Measurements from ENCODE around the gene FHOD1.

The FHOD1 gene

DNA sequence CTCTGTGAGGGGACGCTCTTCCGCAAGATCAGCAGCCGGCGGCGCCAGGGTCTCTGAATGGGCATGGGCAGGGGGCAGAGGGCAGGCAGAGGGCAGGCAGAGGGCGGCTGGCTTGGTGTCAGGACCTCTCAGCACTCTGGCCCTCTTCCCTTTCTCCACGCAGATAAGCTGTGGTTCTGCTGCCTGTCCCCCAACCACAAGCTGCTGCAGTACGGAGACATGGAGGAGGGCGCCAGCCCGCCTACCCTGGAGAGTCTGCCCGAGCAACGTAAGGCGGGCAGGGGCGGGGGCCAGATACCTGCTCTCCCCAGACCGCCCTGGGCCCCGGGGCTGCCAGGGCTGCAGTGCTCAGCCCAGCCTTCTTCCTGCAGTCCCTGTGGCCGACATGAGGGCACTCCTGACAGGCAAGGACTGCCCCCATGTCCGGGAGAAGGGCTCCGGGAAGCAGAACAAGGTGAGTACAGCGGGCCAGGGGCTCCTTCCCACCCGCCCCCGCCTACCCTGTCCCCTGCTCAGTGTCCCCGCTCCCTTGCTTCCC is 44.3 kb downstream of the FHOD1 start:
- Histone ChIP-seq H3K27ac (ENCODE audit: extremely low read depth, low read depth, low read length) (no peak overlapping the region), H3K9me3 (ENCODE audit: control insufficient read depth, insufficient read depth, low read depth, low read length) (no peaks in the 10 kb centered on the region), H3K4me3 (ENCODE audit: low read depth, low read length) (no peak overlapping the region), H3K4me1 (ENCODE audit: control insufficient read depth, insufficient read depth, low read length) (no peaks in the 10 kb centered on the region), H3K36me3 (ENCODE audit: control insufficient read depth in 2 of 2, insufficient read depth in 1 of 2, low read length in 2 of 2) (peaks cover 0 to 65% of the 10 kb centered on the region in 2 experiments; a peak in 1 of 3 replicates)
- TF ChIP-seq SP2 (tag by site-specific recombination; IDR thresholded peaks at IDR 0.05) (no peak), ZNF16 (tag by site-specific recombination; IDR thresholded peaks at IDR 0.05; ENCODE audit: low read depth) (no peak), ZNF518A (tag by site-specific recombination; conservative IDR thresholded peaks at IDR 0.05; ENCODE audit: low read depth) (no peak), ZNF558 (tag by site-specific recombination; IDR thresholded peaks at IDR 0.05) (no peak), ZNF114 (tag by site-specific recombination; IDR thresholded peaks at IDR 0.05) (no peak), ZNF626 (tag by site-specific recombination; IDR thresholded peaks at IDR 0.05) (no peak), ZNF530 (tag by site-specific recombination; IDR thresholded peaks at IDR 0.05; ENCODE audit: low read depth) (no peak), ZNF174 (tag by site-specific recombination; IDR thresholded peaks at IDR 0.05) (no peak), ZNF837 (tag by site-specific recombination; IDR thresholded peaks at IDR 0.05) (no peak), ZNF549 (tag by site-specific recombination; IDR thresholded peaks at IDR 0.05) (no peak), ZNF221 (tag by site-specific recombination; IDR thresholded peaks at IDR 0.05; ENCODE audit: borderline replicate concordance) (no peak)
- TF ChIP-seq, protein P1, sequence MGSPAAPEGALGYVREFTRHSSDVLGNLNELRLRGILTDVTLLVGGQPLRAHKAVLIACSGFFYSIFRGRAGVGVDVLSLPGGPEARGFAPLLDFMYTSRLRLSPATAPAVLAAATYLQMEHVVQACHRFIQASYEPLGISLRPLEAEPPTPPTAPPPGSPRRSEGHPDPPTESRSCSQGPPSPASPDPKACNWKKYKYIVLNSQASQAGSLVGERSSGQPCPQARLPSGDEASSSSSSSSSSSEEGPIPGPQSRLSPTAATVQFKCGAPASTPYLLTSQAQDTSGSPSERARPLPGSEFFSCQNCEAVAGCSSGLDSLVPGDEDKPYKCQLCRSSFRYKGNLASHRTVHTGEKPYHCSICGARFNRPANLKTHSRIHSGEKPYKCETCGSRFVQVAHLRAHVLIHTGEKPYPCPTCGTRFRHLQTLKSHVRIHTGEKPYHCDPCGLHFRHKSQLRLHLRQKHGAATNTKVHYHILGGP (tag by site-specific recombination; IDR thresholded peaks at IDR 0.05) = no peak
- ChIA-PET POLR2A (interaction anchor here (1.2 kb wide), 1 partner anchor 22 kb away, joined by 6 read pairs; no protein-coding TSS in a partner anchor), CTCF (no interaction called here)

DNA sequence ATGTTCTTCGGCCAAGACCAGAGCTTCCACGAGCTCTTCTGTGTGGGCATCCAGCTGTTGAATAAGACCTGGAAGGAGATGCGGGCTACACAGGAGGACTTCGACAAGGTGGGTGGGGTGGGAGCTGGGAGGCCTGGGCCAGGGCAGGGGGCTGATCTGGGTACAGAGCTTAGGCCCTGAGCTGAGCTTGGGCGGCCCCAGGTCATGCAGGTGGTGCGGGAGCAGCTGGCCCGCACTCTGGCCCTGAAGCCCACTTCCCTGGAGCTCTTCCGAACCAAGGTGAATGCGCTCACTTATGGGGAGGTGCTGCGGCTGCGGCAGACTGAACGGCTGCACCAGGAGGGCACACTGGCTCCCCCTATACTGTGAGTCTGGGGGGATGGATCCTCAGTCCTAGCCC is 44.9 kb downstream of the FHOD1 start:
- Histone ChIP-seq H3K9me3 (ENCODE audit: control insufficient read depth, insufficient read depth, low read depth, low read length) (no peaks in the 10 kb centered on the region), H3K4me1 (ENCODE audit: control insufficient read depth, insufficient read depth, low read length) (no peaks in the 10 kb centered on the region), H3K4me3 (ENCODE audit: low read depth, low read length) (no peak overlapping the region), H3K27ac (ENCODE audit: extremely low read depth, low read depth, low read length) (no peak overlapping the region), H3K36me3 (ENCODE audit: control insufficient read depth in 2 of 2, insufficient read depth in 1 of 2, low read length in 2 of 2) (peaks cover 0 to 68% of the 10 kb centered on the region in 2 experiments; a peak in 1 of 3 replicates)
- ChIA-PET POLR2A (interaction anchor here (1.2 kb wide), 1 partner anchor 22 kb away, joined by 6 read pairs; no protein-coding TSS in a partner anchor), CTCF (no interaction called here)
- TF ChIP-seq PRDM1 (tag by site-specific recombination; IDR thresholded peaks at IDR 0.05) = no peak
- TF ChIP-seq ZNF558 (tag by site-specific recombination; IDR thresholded peaks at IDR 0.05) = no peak
- no peak for TF ChIP-seq ZNF221 (tag by site-specific recombination; IDR thresholded peaks at IDR 0.05; ENCODE audit: borderline replicate concordance)
- TF ChIP-seq, protein P2, sequence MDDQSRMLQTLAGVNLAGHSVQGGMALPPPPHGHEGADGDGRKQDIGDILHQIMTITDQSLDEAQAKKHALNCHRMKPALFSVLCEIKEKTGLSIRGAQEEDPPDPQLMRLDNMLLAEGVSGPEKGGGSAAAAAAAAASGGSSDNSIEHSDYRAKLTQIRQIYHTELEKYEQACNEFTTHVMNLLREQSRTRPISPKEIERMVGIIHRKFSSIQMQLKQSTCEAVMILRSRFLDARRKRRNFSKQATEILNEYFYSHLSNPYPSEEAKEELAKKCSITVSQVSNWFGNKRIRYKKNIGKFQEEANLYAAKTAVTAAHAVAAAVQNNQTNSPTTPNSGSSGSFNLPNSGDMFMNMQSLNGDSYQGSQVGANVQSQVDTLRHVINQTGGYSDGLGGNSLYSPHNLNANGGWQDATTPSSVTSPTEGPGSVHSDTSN (CRISPR knock-in tag; IDR thresholded peaks at IDR 0.05) = no peak
- no peak for TF ChIP-seq WT1 (tag by site-specific recombination; IDR thresholded peaks at IDR 0.05)
- no peak for TF ChIP-seq TCF7L2 (IDR thresholded peaks at IDR 0.05; ENCODE audit: borderline replicate concordance, low read depth, low read length)
- TF ChIP-seq ZNF155 (tag by site-specific recombination; IDR thresholded peaks at IDR 0.05) = no peak
- no peak for TF ChIP-seq ZNF747 (tag by site-specific recombination; IDR thresholded peaks at IDR 0.05)
- TF ChIP-seq ZNF26 (tag by site-specific recombination; IDR thresholded peaks at IDR 0.05) = no peak
- TF ChIP-seq, protein P3, sequence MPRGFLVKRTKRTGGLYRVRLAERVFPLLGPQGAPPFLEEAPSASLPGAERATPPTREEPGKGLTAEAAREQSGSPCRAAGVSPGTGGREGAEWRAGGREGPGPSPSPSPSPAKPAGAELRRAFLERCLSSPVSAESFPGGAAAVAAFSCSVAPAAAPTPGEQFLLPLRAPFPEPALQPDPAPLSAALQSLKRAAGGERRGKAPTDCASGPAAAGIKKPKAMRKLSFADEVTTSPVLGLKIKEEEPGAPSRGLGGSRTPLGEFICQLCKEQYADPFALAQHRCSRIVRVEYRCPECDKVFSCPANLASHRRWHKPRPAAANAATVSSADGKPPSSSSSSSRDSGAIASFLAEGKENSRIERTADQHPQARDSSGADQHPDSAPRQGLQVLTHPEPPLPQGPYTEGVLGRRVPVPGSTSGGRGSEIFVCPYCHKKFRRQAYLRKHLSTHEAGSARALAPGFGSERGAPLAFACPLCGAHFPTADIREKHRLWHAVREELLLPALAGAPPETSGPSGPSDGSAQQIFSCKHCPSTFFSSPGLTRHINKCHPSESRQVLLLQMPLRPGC (tag by site-specific recombination; IDR thresholded peaks at IDR 0.05) = no peak
- no peak for TF ChIP-seq ZNF623 (tag by site-specific recombination; IDR thresholded peaks at IDR 0.05)

Measured in HEK293 (cell line).